Endothelial cell of umbilical vein (primary cell): Measurements from ENCODE around the gene DTX3. TPM values are rescaled to one million over a fixed set of nuclear protein-coding genes. Genes with fewer than 3 reads are reported as not detected.

Experiments
- BruUV-seq: library from RNA; stranded (reverse); fragments of 400-500 nt; replicated peaks from 2 replicates; lab custom pipeline; 2021; lab: Mats Ljungman, UMichigan
- CTCF ChIA-PET: fragments of 300-600, 350-600 bp; sonication (Branson Sonifier 250); formaldehyde crosslinking; loops from one replicate; lab custom pipeline; 2021; ENCODE audit warnings: antibody characterized with exemption, inconsistent platforms; lab: Charles Lee
- POLR2A ChIA-PET: fragments of 300-600, 350-600 bp; sonication (Branson Sonifier 250); formaldehyde crosslinking; loops from one replicate; lab custom pipeline; 2021; ENCODE audit warnings: antibody characterized with exemption, inconsistent platforms; lab: Charles Lee
- DNase-seq: peaks from one replicate; pipeline ENCODE4 v3.0.0-alpha.2; 2011; ENCODE audit warnings: low read depth, low spot score
- FAIRE-seq: peaks from 2 replicates; lab custom pipeline; 2011; peaks lifted over from hg19 to GRCh38; lab: Jason Lieb, UNC
- H2AFZ ChIP-seq: 2 replicates; pipeline ENCODE4 v1.6.0; 2012; ENCODE audit warnings: low read depth, low read length, control low read depth, inconsistent platforms
- H3K27ac ChIP-seq: 2 replicates; pipeline ENCODE4 v1.5.1; 2011; ENCODE audit warnings: low read depth, mild to moderate bottlenecking, control low read depth, low read length, moderate library complexity; ENCODE audit not compliant: insufficient read depth
- H3K27me3 ChIP-seq, 2 experiments: 2 replicates each; pipeline versions ENCODE4 v1.6.0 to v1.6.1; 2011; ENCODE audit warnings: low read length in 2 of 2, mixed read lengths in 1 of 2; ENCODE audit not compliant: control insufficient read depth in 2 of 2, insufficient read depth in 2 of 2
- H3K36me3 ChIP-seq, 2 experiments: 2 replicates in 1 of 2; 3 replicates in 1 of 2; pipeline ENCODE4 v1.5.1; 2011; ENCODE audit warnings: low read length in 2 of 2, mild to moderate bottlenecking in 1 of 2, moderate library complexity in 1 of 2; ENCODE audit not compliant: control insufficient read depth in 2 of 2, insufficient read depth in 2 of 2; ENCODE audit errors: extremely low read depth in 1 of 2
- H3K4me1 ChIP-seq: 3 replicates; pipeline ENCODE4 v1.5.1; 2011; ENCODE audit warnings: mild to moderate bottlenecking, low read length; ENCODE audit not compliant: control insufficient read depth, insufficient read depth; ENCODE audit errors: extremely low read depth
- H3K4me2 ChIP-seq: 2 replicates; pipeline ENCODE4 v1.6.1; 2011; ENCODE audit warnings: low read length, control low read depth, mixed read lengths; ENCODE audit not compliant: insufficient read depth
- H3K4me3 ChIP-seq, 3 experiments: fragments of 200-600 bp in 1 of 3; sonication (generic), shearing (Covaris generic) in 1 of 3; replicated peaks in 1 of 3; 2 replicates each; pipeline ENCODE4 v1.5.1; 2011 to 2016; ENCODE audit warnings: control low read depth in 3 of 3, low read length in 3 of 3, mild to moderate bottlenecking in 2 of 3, inconsistent platforms in 1 of 3, low read depth in 1 of 3, moderate library complexity in 1 of 3; ENCODE audit not compliant: insufficient read depth in 1 of 3
- H3K79me2 ChIP-seq: 2 replicates; pipeline ENCODE4 v1.6.0; 2012; ENCODE audit warnings: low read length, inconsistent platforms; ENCODE audit not compliant: control insufficient read depth, insufficient read depth
- H3K9ac ChIP-seq: replicated peaks from 2 replicates; pipeline ENCODE3; 2011; ENCODE audit warnings: low read length, control low read depth; ENCODE audit not compliant: insufficient read depth; ENCODE audit errors: extremely low read depth
- H3K9me1 ChIP-seq: replicated peaks from 3 replicates; pipeline ENCODE4 v1.6.0; 2011; ENCODE audit warnings: mild to moderate bottlenecking, low read length; ENCODE audit not compliant: control insufficient read depth, insufficient read depth; ENCODE audit errors: extremely low read depth
- H3K9me3 ChIP-seq: replicated peaks from 2 replicates; pipeline ENCODE4 v1.5.1; 2012; ENCODE audit warnings: low read length, inconsistent platforms; ENCODE audit not compliant: control insufficient read depth, insufficient read depth
- H4K20me1 ChIP-seq: replicated peaks from 2 replicates; pipeline ENCODE3; 2011; ENCODE audit warnings: mild to moderate bottlenecking, low read length; ENCODE audit not compliant: control insufficient read depth, insufficient read depth; ENCODE audit errors: extremely low read depth
- EZH2 ChIP-seq: IDR thresholded peaks from 2 replicates; pipeline ENCODE4 v1.6.1; 2012; ENCODE audit warnings: borderline replicate concordance, low read depth, mild to moderate bottlenecking, moderate library complexity, low read length, inconsistent platforms; ENCODE audit not compliant: severe bottlenecking
- FOS ChIP-seq: IDR thresholded peaks from 2 replicates; pipeline ENCODE4 v1.6.1; 2011; ENCODE audit warnings: mild to moderate bottlenecking, low read length, moderate library complexity, borderline replicate concordance; ENCODE audit not compliant: insufficient read depth
- GATA2 ChIP-seq: IDR thresholded peaks from 2 replicates; pipeline ENCODE4 v1.7.0; 2011; ENCODE audit warnings: low read depth, mild to moderate bottlenecking, moderate library complexity, mixed read lengths, low read length; ENCODE audit not compliant: insufficient read length, insufficient read depth
- JUN ChIP-seq: IDR thresholded peaks from 2 replicates; pipeline ENCODE4 v1.6.1; 2011; ENCODE audit warnings: borderline replicate concordance, low read depth; ENCODE audit not compliant: insufficient read length, insufficient read depth
- MYC ChIP-seq: IDR thresholded peaks from one replicate; pipeline ENCODE4 v1.6.1; 2011; ENCODE audit warnings: mild to moderate bottlenecking, low read depth, low read length
- POLR2A ChIP-seq: IDR thresholded peaks from 2 replicates; pipeline ENCODE4 v1.6.1; 2012; ENCODE audit warnings: low read depth, mild to moderate bottlenecking, control low read depth, low read length
- POLR2AphosphoS5 ChIP-seq: IDR thresholded peaks from 2 replicates; pipeline ENCODE4 v1.6.1; 2012; ENCODE audit warnings: low read depth, mild to moderate bottlenecking, control low read depth, low read length, moderate library complexity; ENCODE audit not compliant: insufficient read depth
- dilution Hi-C: fragments of 300-500 bp; cut with MboI; formaldehyde crosslinking; loops from one replicate; pipeline ENCODE4 v1.15.0; 2019; ENCODE audit warnings: low sequenced_read_pairs; ENCODE audit not compliant: extremely low pct_ligation_motif_present
- intact Hi-C: fragments of 100-400 bp; cut with micrococcal nuclease; formaldehyde crosslinking; loops from one replicate; pipeline ENCODE4 v1.10.0; 2022
- polyA plus RNA-seq, 4 experiments: library from polyadenylated mRNA; depleted of rRNA in 3 of 4; stranded (reverse) in 3 of 4; unstranded in 1 of 4; fragments of >200 nt; gene quantifications; 2 replicates each; pipeline versions ENCODE4 v1.2.1 to v1.2.3, GENCODE V29; 2011 to 2012; ENCODE audit warnings: missing spikeins in 1 of 4
- total RNA-seq: library from RNA; stranded (reverse); gene quantifications from 2 replicates; pipeline ENCODE4 v1.2.3, GENCODE V29; 2021
- TF ChIP-seq, protein P1 (sequence below): IDR thresholded peaks from 2 replicates; pipeline ENCODE4 v1.6.1; 2011; ENCODE audit not compliant: insufficient read depth, insufficient read length
- TF ChIP-seq, protein P2 (sequence below), 2 donors: IDR thresholded peaks; 1 replicate in 1 of 2; 2 replicates in 1 of 2; pipeline ENCODE4 v1.5.1; 2011; ENCODE audit warnings: low read length in 2 of 2, mild to moderate bottlenecking in 2 of 2, moderate library complexity in 2 of 2, control low read depth in 1 of 2, inconsistent platforms in 1 of 2, low read depth in 1 of 2; ENCODE audit not compliant: insufficient read depth in 1 of 2; ENCODE audit errors: extremely low read depth in 1 of 2

DTX3 gene
- total and polyA plus RNA-seq, 2 donors (not counting 3 experiments of a cell fraction or from before 2014, with no cell fraction given): 34.5 to 51.4 TPM

DNA sequence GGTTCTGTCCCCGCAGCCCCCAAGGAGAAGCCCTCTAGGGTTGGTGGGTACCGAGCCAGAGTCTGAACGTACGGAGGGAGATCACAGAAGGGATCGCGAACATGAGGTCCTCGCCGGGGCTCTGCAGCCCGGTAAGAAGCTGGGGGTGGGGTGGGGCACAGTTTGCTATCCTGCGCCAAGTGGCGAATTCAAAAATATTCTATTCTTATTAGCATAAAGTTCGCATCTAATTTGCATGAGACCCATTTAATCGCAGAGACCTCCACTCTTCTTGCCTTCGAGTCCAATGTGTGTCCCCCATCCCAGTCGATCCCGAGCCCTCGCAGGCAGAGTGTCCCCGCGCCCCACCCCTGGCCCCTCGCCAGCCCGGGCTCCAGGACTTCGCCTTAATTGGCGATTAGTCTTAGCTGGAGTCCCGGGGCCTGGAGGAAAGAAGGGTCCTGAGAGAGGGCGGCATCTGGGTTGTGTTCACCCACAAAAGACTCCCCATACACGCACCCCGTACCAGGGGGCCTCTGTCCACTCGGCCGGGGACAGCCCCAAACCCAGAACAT lies 6.0 kb downstream of the DTX3 start:
- TF ChIP-seq JUN (no peak), EZH2 (no peak), FOS (no peak), POLR2AphosphoS5 (no peak), GATA2 (no peak), POLR2A (no peak), MYC (no peak)
- TF ChIP-seq, protein P1, sequence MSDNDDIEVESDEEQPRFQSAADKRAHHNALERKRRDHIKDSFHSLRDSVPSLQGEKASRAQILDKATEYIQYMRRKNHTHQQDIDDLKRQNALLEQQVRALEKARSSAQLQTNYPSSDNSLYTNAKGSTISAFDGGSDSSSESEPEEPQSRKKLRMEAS: no peak
- TF ChIP-seq, protein P2, sequence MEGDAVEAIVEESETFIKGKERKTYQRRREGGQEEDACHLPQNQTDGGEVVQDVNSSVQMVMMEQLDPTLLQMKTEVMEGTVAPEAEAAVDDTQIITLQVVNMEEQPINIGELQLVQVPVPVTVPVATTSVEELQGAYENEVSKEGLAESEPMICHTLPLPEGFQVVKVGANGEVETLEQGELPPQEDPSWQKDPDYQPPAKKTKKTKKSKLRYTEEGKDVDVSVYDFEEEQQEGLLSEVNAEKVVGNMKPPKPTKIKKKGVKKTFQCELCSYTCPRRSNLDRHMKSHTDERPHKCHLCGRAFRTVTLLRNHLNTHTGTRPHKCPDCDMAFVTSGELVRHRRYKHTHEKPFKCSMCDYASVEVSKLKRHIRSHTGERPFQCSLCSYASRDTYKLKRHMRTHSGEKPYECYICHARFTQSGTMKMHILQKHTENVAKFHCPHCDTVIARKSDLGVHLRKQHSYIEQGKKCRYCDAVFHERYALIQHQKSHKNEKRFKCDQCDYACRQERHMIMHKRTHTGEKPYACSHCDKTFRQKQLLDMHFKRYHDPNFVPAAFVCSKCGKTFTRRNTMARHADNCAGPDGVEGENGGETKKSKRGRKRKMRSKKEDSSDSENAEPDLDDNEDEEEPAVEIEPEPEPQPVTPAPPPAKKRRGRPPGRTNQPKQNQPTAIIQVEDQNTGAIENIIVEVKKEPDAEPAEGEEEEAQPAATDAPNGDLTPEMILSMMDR (IDR thresholded peaks at IDR 0.05; ENCODE audit: extremely low read depth in 1 of 2, insufficient read depth in 1 of 2, low read depth in 1 of 2, low read length in 2 of 2): no peak
- Histone ChIP-seq H3K9me3 (no peaks in the 10 kb centered on the region), H3K27ac (no peak overlapping the region), H3K9me1 (no peaks in the 10 kb centered on the region), H3K4me3 (peak overlapping the region in 2 of 3 experiments; percentile 30 to 67), H2AFZ (peak overlapping the region; percentile 91), H3K27me3 (peaks cover 5 to 16% of the 10 kb centered on the region in 2 experiments), H3K79me2 (no peaks in the 10 kb centered on the region), H3K9ac (no peak overlapping the region), H3K4me1 (peaks cover 3% of the 10 kb centered on the region), H4K20me1 (no peaks in the 10 kb centered on the region), H3K36me3 (peaks cover 0 to 1% of the 10 kb centered on the region in 2 experiments), H3K4me2 (peak overlapping the region; percentile 32)
- BruUV-seq: no TSS peak
- CTCF ChIA-PET: interaction anchor here (0.6 to 5.7 kb wide), 6 partner anchors 10 to 116 kb away, joined by 3 to 54 read pairs (median 7); partner anchors contain the start of gene B4GALNT1
- DNase-seq: no peak
- intact Hi-C loops: loop anchor here (2.0 kb wide), 1 partner anchor 20 kb away; the partner anchor contains the start of gene PIP4K2C
- POLR2A ChIA-PET: interaction anchor here (1.0 kb wide), 1 partner anchor 10 kb away, joined by 3 read pairs; no protein-coding TSS in a partner anchor
- dilution Hi-C loops: no loop called here
- no peak for FAIRE-seq
